Measurements from ENCODE around the gene ACTC1. TPM values are rescaled to one million over a fixed set of nuclear protein-coding genes. Genes with fewer than 3 reads are reported as not detected.

ACTC1 gene
- total and polyA plus RNA-seq, 2 of the 13 experiments (the other 11 are each of a cell fraction or from before 2014, with no cell fraction given), result not detected

GRCh38 chr15:34837246-34838016, 42.1 kb upstream of the ACTC1 start (continued):
- TF ChIP-seq IKZF5 (CRISPR knock-in tag; IDR thresholded peaks at IDR 0.05) (no peak), BRCA1 (CRISPR knock-in tag; IDR thresholded peaks at IDR 0.05) (no peak), ZSCAN25 (CRISPR knock-in tag; IDR thresholded peaks at IDR 0.05) (no peak)
- TF ChIP-seq, protein P1, sequence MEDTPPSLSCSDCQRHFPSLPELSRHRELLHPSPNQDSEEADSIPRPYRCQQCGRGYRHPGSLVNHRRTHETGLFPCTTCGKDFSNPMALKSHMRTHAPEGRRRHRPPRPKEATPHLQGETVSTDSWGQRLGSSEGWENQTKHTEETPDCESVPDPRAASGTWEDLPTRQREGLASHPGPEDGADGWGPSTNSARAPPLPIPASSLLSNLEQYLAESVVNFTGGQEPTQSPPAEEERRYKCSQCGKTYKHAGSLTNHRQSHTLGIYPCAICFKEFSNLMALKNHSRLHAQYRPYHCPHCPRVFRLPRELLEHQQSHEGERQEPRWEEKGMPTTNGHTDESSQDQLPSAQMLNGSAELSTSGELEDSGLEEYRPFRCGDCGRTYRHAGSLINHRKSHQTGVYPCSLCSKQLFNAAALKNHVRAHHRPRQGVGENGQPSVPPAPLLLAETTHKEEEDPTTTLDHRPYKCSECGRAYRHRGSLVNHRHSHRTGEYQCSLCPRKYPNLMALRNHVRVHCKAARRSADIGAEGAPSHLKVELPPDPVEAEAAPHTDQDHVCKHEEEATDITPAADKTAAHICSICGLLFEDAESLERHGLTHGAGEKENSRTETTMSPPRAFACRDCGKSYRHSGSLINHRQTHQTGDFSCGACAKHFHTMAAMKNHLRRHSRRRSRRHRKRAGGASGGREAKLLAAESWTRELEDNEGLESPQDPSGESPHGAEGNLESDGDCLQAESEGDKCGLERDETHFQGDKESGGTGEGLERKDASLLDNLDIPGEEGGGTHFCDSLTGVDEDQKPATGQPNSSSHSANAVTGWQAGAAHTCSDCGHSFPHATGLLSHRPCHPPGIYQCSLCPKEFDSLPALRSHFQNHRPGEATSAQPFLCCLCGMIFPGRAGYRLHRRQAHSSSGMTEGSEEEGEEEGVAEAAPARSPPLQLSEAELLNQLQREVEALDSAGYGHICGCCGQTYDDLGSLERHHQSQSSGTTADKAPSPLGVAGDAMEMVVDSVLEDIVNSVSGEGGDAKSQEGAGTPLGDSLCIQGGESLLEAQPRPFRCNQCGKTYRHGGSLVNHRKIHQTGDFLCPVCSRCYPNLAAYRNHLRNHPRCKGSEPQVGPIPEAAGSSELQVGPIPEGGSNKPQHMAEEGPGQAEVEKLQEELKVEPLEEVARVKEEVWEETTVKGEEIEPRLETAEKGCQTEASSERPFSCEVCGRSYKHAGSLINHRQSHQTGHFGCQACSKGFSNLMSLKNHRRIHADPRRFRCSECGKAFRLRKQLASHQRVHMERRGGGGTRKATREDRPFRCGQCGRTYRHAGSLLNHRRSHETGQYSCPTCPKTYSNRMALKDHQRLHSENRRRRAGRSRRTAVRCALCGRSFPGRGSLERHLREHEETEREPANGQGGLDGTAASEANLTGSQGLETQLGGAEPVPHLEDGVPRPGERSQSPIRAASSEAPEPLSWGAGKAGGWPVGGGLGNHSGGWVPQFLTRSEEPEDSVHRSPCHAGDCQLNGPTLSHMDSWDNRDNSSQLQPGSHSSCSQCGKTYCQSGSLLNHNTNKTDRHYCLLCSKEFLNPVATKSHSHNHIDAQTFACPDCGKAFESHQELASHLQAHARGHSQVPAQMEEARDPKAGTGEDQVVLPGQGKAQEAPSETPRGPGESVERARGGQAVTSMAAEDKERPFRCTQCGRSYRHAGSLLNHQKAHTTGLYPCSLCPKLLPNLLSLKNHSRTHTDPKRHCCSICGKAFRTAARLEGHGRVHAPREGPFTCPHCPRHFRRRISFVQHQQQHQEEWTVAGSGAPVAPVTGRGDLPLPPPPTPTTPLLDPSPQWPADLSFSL (CRISPR knock-in tag; IDR thresholded peaks at IDR 0.05), result no peak

Measured in HepG2 (cell line).